Mesodermal cell (in vitro differentiated cells): Measurements from ENCODE around the gene SLC51A.
"Not testable (repeated sequence)": the region's sequence is repeated elsewhere in the genome, so short reads cannot be mapped to it uniquely, and the experiment has no call there.

Experiments used
- H3K27ac ChIP-seq: 2 replicates; pipeline ENCODE4 v1.7.0; 2013; ENCODE audit warnings: mild to moderate bottlenecking, low read depth, low read length, moderate library complexity; ENCODE audit not compliant: severe bottlenecking
- H3K36me3 ChIP-seq: 2 replicates; pipeline ENCODE4 v1.7.1; 2013; ENCODE audit warnings: mild to moderate bottlenecking, low read length, moderate library complexity; ENCODE audit not compliant: control insufficient read depth, insufficient read depth
- H3K4me1 ChIP-seq: one replicate; pipeline ENCODE4 v1.7.1; 2013; ENCODE audit warnings: mild to moderate bottlenecking, low read length; ENCODE audit not compliant: insufficient read depth, control insufficient read depth, poor library complexity, severe bottlenecking
- H3K4me3 ChIP-seq: 2 replicates; pipeline ENCODE4 v1.7.0; 2013; ENCODE audit warnings: low read length, control low read depth, mild to moderate bottlenecking; ENCODE audit not compliant: insufficient read depth, poor library complexity, severe bottlenecking; ENCODE audit errors: extremely low read depth
- H3K9me3 ChIP-seq: 2 replicates; pipeline ENCODE4 v1.7.1; 2013; ENCODE audit warnings: mild to moderate bottlenecking, low read length, moderate library complexity; ENCODE audit not compliant: control insufficient read depth
- WGBS, 2 experiments: methylation state at CpG; one replicate each; pipeline ENCODE4 v1.1.5; 2013; ENCODE audit warnings: missing lambda C conversion rate in 2 of 2; ENCODE audit not compliant: insufficient coverage in 2 of 2; 5-methylcytosine and 5-hydroxymethylcytosine counted together

SLC51A gene

GRCh38 chr3:196179380-196180308 is 36.7 kb upstream of the SLC51A start:
- Histone ChIP-seq H3K4me1 (peaks cover 4% of the 10 kb centered on the region), H3K27ac (no peak overlapping the region), H3K4me3 (no peak overlapping the region), H3K9me3 (no peaks in the 10 kb centered on the region), H3K36me3 (no peaks in the 10 kb centered on the region)
- WGBS, 2 experiments: 61 to 63% methylated on average over 23 to 24 of the region's 24 CpGs

- WGBS, 2 experiments: 94 to 100% methylated on average over 2 to 7 of the region's 9 CpGs
- Histone ChIP-seq H3K4me3 (no peak overlapping the region), H3K36me3 (no peaks in the 10 kb centered on the region), H3K27ac (no peak overlapping the region), H3K9me3 (no peaks in the 10 kb centered on the region), H3K4me1 (peaks cover 4% of the 10 kb centered on the region)
Observed at GRCh38 chr3:196180346-196180745, 36.0 kb upstream of the SLC51A start.

- no peaks in the 10 kb centered on the region for H3K9me3 ChIP-seq
- WGBS, 2 experiments: 86 to 92% methylated on average over 7 to 10 of the region's 10 CpGs
- no peak overlapping the region for H3K27ac ChIP-seq
- H3K4me3 ChIP-seq: no peak overlapping the region
- peaks cover 4% of the 10 kb centered on the region for H3K4me1 ChIP-seq
- no peaks in the 10 kb centered on the region for H3K36me3 ChIP-seq
Observed at GRCh38 chr3:196181127-196181546, 35.2 kb upstream of the SLC51A start.

- not testable (repeated sequence) for H3K27ac ChIP-seq, H3K4me3 ChIP-seq, H3K9me3 ChIP-seq, H3K4me1 ChIP-seq, H3K36me3 ChIP-seq
- WGBS, 2 experiments: 93 to 100% methylated on average over 2 to 3 of the region's 4 CpGs
Observed at GRCh38 chr3:196184169-196184432, 32.2 kb upstream of the SLC51A start.

GRCh38 chr3:196184881-196185280 is 31.5 kb upstream of the SLC51A start:
- Histone ChIP-seq H3K4me1 (no peaks in the 10 kb centered on the region), H3K36me3 (no peaks in the 10 kb centered on the region), H3K4me3 (no peak overlapping the region), H3K9me3 (no peaks in the 10 kb centered on the region), H3K27ac (no peak overlapping the region)
- 96% methylated on average over 14 to 15 of the region's 15 CpGs for WGBS, 2 experiments

- no peaks in the 10 kb centered on the region for H3K4me1 ChIP-seq
- no peaks in the 10 kb centered on the region for H3K9me3 ChIP-seq
- H3K4me3 ChIP-seq: no peak overlapping the region
- H3K27ac ChIP-seq: peak overlapping the region; percentile 10
- 36 to 50% methylated on average over 22 to 25 of the region's 31 CpGs for WGBS, 2 experiments
- no peaks in the 10 kb centered on the region for H3K36me3 ChIP-seq
Observed at GRCh38 chr3:196186651-196187573, 29.4 kb upstream of the SLC51A start.

- Histone ChIP-seq H3K36me3 (no peaks in the 10 kb centered on the region), H3K4me3 (no peak overlapping the region), H3K4me1 (no peaks in the 10 kb centered on the region), H3K27ac (no peak overlapping the region), H3K9me3 (no peaks in the 10 kb centered on the region)
- 95 to 96% methylated on average over 7 to 12 of the region's 16 CpGs for WGBS, 2 experiments
Observed at GRCh38 chr3:196189566-196190347, 26.6 kb upstream of the SLC51A start.

- H3K36me3 ChIP-seq: no peaks in the 10 kb centered on the region
- WGBS, 2 experiments: 62 to 88% methylated on average over 6 to 8 of the region's 11 CpGs
- H3K4me3 ChIP-seq: no peak overlapping the region
- H3K9me3 ChIP-seq: no peaks in the 10 kb centered on the region
- H3K4me1 ChIP-seq: no peaks in the 10 kb centered on the region
- H3K27ac ChIP-seq: no peak overlapping the region
Observed at GRCh38 chr3:196192036-196192523, 24.3 kb upstream of the SLC51A start.

- Histone ChIP-seq H3K4me3 (no peak overlapping the region), H3K4me1 (no peaks in the 10 kb centered on the region), H3K27ac (no peak overlapping the region), H3K36me3 (no peaks in the 10 kb centered on the region), H3K9me3 (no peaks in the 10 kb centered on the region)
- WGBS, 2 experiments: 64 to 68% methylated on average over 13 to 14 of the region's 14 CpGs
Observed at GRCh38 chr3:196192524-196193051, 23.7 kb upstream of the SLC51A start.

- no peak overlapping the region for H3K27ac ChIP-seq
- H3K4me3 ChIP-seq: no peak overlapping the region
- H3K4me1 ChIP-seq: no peaks in the 10 kb centered on the region
- no peaks in the 10 kb centered on the region for H3K36me3 ChIP-seq
- H3K9me3 ChIP-seq: no peaks in the 10 kb centered on the region
- whole genome bisulfite sequencing, 2 experiments: 90 to 92% methylated on average over 11 to 13 of the region's 15 CpGs
Observed at GRCh38 chr3:196193133-196193735, 23.1 kb upstream of the SLC51A start.
